ENCODE data around the gene PROCA1. TPM values are rescaled to one million over a fixed set of nuclear protein-coding genes. Genes with fewer than 3 reads are reported as not detected.

Gene PROCA1
- total RNA-seq, 1 donor from 2014 or later, result 1.5 TPM

DNA sequence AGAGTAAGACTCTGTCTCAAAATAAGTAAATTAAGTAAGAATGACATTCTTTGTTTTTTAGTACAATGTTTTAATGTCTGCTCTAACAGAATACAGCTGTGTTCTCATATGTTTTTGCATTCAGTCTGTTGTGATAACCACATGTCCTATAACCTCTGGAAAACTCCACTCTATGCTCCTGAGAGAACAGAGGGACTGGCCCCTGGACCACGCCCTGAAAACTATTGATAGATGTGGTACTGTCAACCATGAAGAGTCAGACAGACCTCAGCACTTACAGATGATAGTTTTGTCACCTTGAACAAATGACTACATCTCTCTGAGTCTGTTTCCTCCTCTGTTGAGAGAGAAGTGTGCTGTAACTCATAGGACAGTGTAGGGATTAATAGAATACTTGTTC lies 41.8 kb downstream of the PROCA1 start:
- intact Hi-C loops (cut with DNase I), result no loop called here
- H3K27ac ChIP-seq, result no peak overlapping the region
- DNase-seq (ENCODE audit: extremely low spot score in 2 of 2), result no peak
- no peaks in the 10 kb centered on the region for H3K27me3 ChIP-seq
- H3K4me3 ChIP-seq, result no peak overlapping the region
- peaks cover 29% of the 10 kb centered on the region for H3K4me1 ChIP-seq
- H3K9me3 ChIP-seq, result no peaks in the 10 kb centered on the region
- H3K36me3 ChIP-seq, result peaks cover 0 to 65% of the 10 kb centered on the region in 2 donors
- TF ChIP-seq, protein P1, sequence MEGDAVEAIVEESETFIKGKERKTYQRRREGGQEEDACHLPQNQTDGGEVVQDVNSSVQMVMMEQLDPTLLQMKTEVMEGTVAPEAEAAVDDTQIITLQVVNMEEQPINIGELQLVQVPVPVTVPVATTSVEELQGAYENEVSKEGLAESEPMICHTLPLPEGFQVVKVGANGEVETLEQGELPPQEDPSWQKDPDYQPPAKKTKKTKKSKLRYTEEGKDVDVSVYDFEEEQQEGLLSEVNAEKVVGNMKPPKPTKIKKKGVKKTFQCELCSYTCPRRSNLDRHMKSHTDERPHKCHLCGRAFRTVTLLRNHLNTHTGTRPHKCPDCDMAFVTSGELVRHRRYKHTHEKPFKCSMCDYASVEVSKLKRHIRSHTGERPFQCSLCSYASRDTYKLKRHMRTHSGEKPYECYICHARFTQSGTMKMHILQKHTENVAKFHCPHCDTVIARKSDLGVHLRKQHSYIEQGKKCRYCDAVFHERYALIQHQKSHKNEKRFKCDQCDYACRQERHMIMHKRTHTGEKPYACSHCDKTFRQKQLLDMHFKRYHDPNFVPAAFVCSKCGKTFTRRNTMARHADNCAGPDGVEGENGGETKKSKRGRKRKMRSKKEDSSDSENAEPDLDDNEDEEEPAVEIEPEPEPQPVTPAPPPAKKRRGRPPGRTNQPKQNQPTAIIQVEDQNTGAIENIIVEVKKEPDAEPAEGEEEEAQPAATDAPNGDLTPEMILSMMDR (IDR thresholded peaks at IDR 0.05), result no peak
- no peak for TF ChIP-seq POLR2A (IDR thresholded peaks at IDR 0.05)
- no peak for TF ChIP-seq POLR2AphosphoS5 (IDR thresholded peaks at IDR 0.05; ENCODE audit: insufficient read depth in 1 of 2, low read depth in 1 of 2)

DNA sequence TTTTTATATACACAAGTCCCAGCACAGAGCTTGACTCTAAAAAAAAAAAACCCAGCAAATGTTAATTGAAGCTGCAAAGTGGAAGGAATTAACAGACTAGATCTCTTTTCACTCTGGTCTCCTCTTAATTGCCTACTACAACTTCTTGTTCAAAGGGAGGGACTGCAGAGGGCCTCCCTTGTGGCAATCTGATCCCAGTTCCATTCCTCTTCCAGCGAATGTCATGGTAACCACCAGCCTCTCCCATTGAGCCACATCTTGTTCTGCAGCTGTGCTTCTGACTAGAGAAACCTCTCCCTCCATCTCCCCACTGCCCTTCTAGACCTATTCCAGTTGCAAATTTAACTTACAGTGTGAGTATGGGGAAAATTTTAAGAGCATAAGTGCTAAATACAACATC lies 43.8 kb downstream of the PROCA1 start:
- Histone ChIP-seq H3K27ac (no peak overlapping the region), H3K36me3 (peaks cover 0 to 52% of the 10 kb centered on the region in 2 donors), H3K4me3 (no peak overlapping the region), H3K9me3 (no peaks in the 10 kb centered on the region), H3K4me1 (peaks cover 50% of the 10 kb centered on the region), H3K27me3 (no peaks in the 10 kb centered on the region)
- TF ChIP-seq POLR2AphosphoS5 (IDR thresholded peaks at IDR 0.05; ENCODE audit: insufficient read depth in 1 of 2, low read depth in 1 of 2), result no peak
- TF ChIP-seq, protein P1 (IDR thresholded peaks at IDR 0.05), result no peak
- intact Hi-C loops (cut with DNase I), result no loop called here
- no peak for DNase-seq (ENCODE audit: extremely low spot score in 2 of 2)

GRCh38 chr17:28665994-28666393 lies 45.7 kb downstream of the PROCA1 start:
- Histone ChIP-seq H3K9me3 (no peaks in the 10 kb centered on the region), H3K36me3 (peaks cover 0 to 35% of the 10 kb centered on the region in 2 donors), H3K4me1 (peaks cover 59% of the 10 kb centered on the region), H3K4me3 (no peak overlapping the region), H3K27ac (no peak overlapping the region), H3K27me3 (no peaks in the 10 kb centered on the region)
- DNase-seq (ENCODE audit: extremely low spot score in 2 of 2), result no peak
- intact Hi-C loops (cut with DNase I), result no loop called here
- TF ChIP-seq POLR2A (IDR thresholded peaks at IDR 0.05) (no peak), POLR2AphosphoS5 (IDR thresholded peaks at IDR 0.05; ENCODE audit: insufficient read depth in 1 of 2, low read depth in 1 of 2) (no peak)
- TF ChIP-seq, protein P1 (IDR thresholded peaks at IDR 0.05), result no peak

DNA sequence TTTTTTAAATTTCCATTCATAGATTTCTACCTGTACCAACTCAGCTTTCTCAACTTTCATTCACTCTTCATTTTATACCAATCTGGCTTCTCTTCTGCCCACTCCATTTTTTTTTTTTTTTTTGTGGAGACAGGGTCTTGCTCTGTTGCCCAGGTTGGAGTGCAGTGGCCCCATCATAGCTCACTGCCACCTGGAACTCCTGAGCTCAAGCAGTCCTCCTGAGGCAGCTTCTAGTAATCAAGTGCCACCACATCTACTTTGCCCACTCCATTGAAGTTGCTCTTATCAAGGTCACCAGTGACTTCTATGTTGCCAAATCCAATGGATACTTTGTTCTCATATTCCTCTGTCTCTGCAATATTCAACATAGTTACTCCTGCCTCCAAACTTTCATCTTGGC lies 48.0 kb downstream of the PROCA1 start:
- intact Hi-C loops (cut with DNase I), result no loop called here
- Histone ChIP-seq H3K4me1 (peaks cover 68% of the 10 kb centered on the region), H3K9me3 (no peaks in the 10 kb centered on the region), H3K27ac (no peak overlapping the region), H3K4me3 (no peak overlapping the region), H3K36me3 (peaks cover 0 to 28% of the 10 kb centered on the region in 2 donors), H3K27me3 (no peaks in the 10 kb centered on the region)
- DNase-seq (ENCODE audit: extremely low spot score in 2 of 2), result no peak
- TF ChIP-seq, protein P1 (IDR thresholded peaks at IDR 0.05), result no peak
- TF ChIP-seq POLR2A (IDR thresholded peaks at IDR 0.05), result no peak
- no peak for TF ChIP-seq POLR2AphosphoS5 (IDR thresholded peaks at IDR 0.05; ENCODE audit: insufficient read depth in 1 of 2, low read depth in 1 of 2)

GRCh38 chr17:28662527-28662829 lies 49.2 kb downstream of the PROCA1 start:
- intact Hi-C loops (cut with DNase I), result no loop called here
- H3K27ac ChIP-seq, result peak overlapping the region; percentile 95
- DNase-seq (ENCODE audit: extremely low spot score in 2 of 2), result no peak
- peak overlapping the region; percentile 68 to 90 for H3K4me3 ChIP-seq
- H3K4me1 ChIP-seq, result peaks cover 56% of the 10 kb centered on the region
- no peaks in the 10 kb centered on the region for H3K9me3 ChIP-seq
- no peaks in the 10 kb centered on the region for H3K27me3 ChIP-seq
- H3K36me3 ChIP-seq, result peaks cover 0 to 24% of the 10 kb centered on the region in 2 donors
- TF ChIP-seq, protein P1 (IDR thresholded peaks at IDR 0.05), result no peak
- TF ChIP-seq POLR2A (IDR thresholded peaks at IDR 0.05) (no peak), POLR2AphosphoS5 (IDR thresholded peaks at IDR 0.05; ENCODE audit: insufficient read depth in 1 of 2, low read depth in 1 of 2) (no peak)

All from vagina (tissue), 2 donors.